Loucy (cell line): ENCODE measurements around the gene ABAT.

Source experiments
- H2AFZ ChIP-seq: fragments of 200-600 bp; sonication (generic); 2 replicates; pipeline ENCODE4 v1.6.0; 2016; ENCODE audit warnings: antibody characterized with exemption, mild to moderate bottlenecking, low read length, moderate library complexity
- H3F3A ChIP-seq: fragments of 200-600 bp; 2 replicates; pipeline ENCODE4 v1.6.0; 2016; ENCODE audit warnings: antibody characterized with exemption, low read depth, mild to moderate bottlenecking
- H3K27me3 ChIP-seq: fragments of 200-600 bp; sonication (generic); 2 replicates; pipeline ENCODE4 v1.6.1; 2014; ENCODE audit warnings: low read length, mild to moderate bottlenecking; ENCODE audit not compliant: insufficient read depth, poor library complexity, severe bottlenecking
- H3K36me3 ChIP-seq: fragments of 200-600 bp; sonication (generic); 2 replicates; pipeline ENCODE4 v1.6.1; 2016; ENCODE audit warnings: low read length; ENCODE audit not compliant: insufficient read depth
- H3K4me1 ChIP-seq: fragments of 200-600 bp; sonication (generic); 2 replicates; pipeline ENCODE4 v1.5.1; 2014; ENCODE audit warnings: low read length, mild to moderate bottlenecking; ENCODE audit not compliant: insufficient read depth, poor library complexity, severe bottlenecking
- H3K4me2 ChIP-seq: fragments of 200-600 bp; sonication (generic); 2 replicates; pipeline ENCODE4 v1.6.0; 2014; ENCODE audit warnings: antibody characterized with exemption, low read length, low read depth, mild to moderate bottlenecking; ENCODE audit not compliant: poor library complexity, severe bottlenecking
- H3K4me3 ChIP-seq: fragments of 200-600 bp; sonication (generic); 2 replicates; pipeline ENCODE4 v1.5.1; 2014; ENCODE audit warnings: low read length, mild to moderate bottlenecking, mixed read lengths; ENCODE audit not compliant: poor library complexity, severe bottlenecking
- H3K79me2 ChIP-seq: fragments of 200-600 bp; sonication (generic); 2 replicates; pipeline ENCODE4 v1.6.1; 2014; ENCODE audit warnings: low read length; ENCODE audit not compliant: insufficient read depth
- H3K9ac ChIP-seq: fragments of 200-600 bp; sonication (generic); 2 replicates; pipeline ENCODE4 v1.6.0; 2014; ENCODE audit warnings: mild to moderate bottlenecking, low read depth, low read length, moderate library complexity; ENCODE audit not compliant: poor library complexity, severe bottlenecking
- H3K9me2 ChIP-seq: fragments of 200-600 bp; sonication (generic); replicated peaks from 2 replicates; pipeline ENCODE4 v1.6.1; 2016; ENCODE audit warnings: low read depth, low read length, mixed read lengths
- H3K9me3 ChIP-seq: fragments of 200-600 bp; sonication (generic); 2 replicates; pipeline ENCODE4 v1.6.1; 2014; ENCODE audit warnings: mild to moderate bottlenecking, antibody characterized with exemption, low read length, low read depth; ENCODE audit not compliant: insufficient read depth
- H4K20me1 ChIP-seq: fragments of 200-600 bp; sonication (generic); 2 replicates; pipeline ENCODE4 v1.6.0; 2014; ENCODE audit warnings: antibody characterized with exemption, low read length, mild to moderate bottlenecking; ENCODE audit not compliant: insufficient read depth, poor library complexity, severe bottlenecking
- EZH2phosphoT487 ChIP-seq: fragments of 200-600 bp; IDR thresholded peaks from 2 replicates; pipeline ENCODE4 v1.6.1; 2018; ENCODE audit warnings: antibody characterized with exemption, mild to moderate bottlenecking, moderate library complexity, borderline replicate concordance
- TF ChIP-seq, protein P1 (sequence below): fragments of 200-600 bp; sonication (generic); conservative IDR thresholded peaks from 2 replicates; pipeline ENCODE4 v1.5.1; 2014; ENCODE audit warnings: mild to moderate bottlenecking, antibody characterized with exemption, low read length

ABAT gene

GRCh38 chr16:8777217-8777616 is 102.8 kb downstream of the ABAT start:
- Histone ChIP-seq H3K9me2 (no peaks in the 10 kb centered on the region), H3K4me3 (no peak overlapping the region), H3K4me2 (no peak overlapping the region), H3K36me3 (no peaks in the 10 kb centered on the region), H3K27me3 (no peaks in the 10 kb centered on the region), H3K9me3 (no peaks in the 10 kb centered on the region), H3K4me1 (no peaks in the 10 kb centered on the region), H4K20me1 (no peaks in the 10 kb centered on the region), H3K9ac (no peak overlapping the region), H2AFZ (no peak overlapping the region), H3F3A (no peaks in the 10 kb centered on the region), H3K79me2 (no peaks in the 10 kb centered on the region)
- no peak for TF ChIP-seq EZH2phosphoT487
- TF ChIP-seq, protein P1, sequence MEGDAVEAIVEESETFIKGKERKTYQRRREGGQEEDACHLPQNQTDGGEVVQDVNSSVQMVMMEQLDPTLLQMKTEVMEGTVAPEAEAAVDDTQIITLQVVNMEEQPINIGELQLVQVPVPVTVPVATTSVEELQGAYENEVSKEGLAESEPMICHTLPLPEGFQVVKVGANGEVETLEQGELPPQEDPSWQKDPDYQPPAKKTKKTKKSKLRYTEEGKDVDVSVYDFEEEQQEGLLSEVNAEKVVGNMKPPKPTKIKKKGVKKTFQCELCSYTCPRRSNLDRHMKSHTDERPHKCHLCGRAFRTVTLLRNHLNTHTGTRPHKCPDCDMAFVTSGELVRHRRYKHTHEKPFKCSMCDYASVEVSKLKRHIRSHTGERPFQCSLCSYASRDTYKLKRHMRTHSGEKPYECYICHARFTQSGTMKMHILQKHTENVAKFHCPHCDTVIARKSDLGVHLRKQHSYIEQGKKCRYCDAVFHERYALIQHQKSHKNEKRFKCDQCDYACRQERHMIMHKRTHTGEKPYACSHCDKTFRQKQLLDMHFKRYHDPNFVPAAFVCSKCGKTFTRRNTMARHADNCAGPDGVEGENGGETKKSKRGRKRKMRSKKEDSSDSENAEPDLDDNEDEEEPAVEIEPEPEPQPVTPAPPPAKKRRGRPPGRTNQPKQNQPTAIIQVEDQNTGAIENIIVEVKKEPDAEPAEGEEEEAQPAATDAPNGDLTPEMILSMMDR: no peak

DNA sequence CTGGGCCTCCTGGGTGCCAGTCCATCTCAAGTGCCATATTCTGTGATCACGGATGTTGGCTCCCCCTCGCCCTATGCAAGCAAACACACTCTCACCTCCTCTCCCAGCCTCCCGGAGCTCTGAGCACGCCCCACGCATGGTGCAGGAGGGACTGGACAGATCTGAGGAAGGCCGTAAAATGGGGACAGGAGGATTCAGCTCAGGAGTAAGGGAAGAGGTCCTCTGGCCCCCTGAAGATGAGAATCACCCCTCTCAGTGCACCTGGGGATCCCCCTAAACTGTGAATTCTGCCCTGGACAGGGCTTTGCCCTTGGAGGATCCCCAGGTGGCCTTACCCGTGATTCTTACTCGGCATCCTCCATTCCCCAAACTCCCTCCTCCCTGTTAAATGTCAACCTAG is 107.4 kb downstream of the ABAT start:
- TF ChIP-seq EZH2phosphoT487: no peak
- TF ChIP-seq, protein P1: no peak
- H3K27me3 ChIP-seq: no peaks in the 10 kb centered on the region
- H3K9me2 ChIP-seq: no peaks in the 10 kb centered on the region
- no peak overlapping the region for H3K9ac ChIP-seq
- no peaks in the 10 kb centered on the region for H3K4me1 ChIP-seq
- H3K36me3 ChIP-seq: no peaks in the 10 kb centered on the region
- no peak overlapping the region for H3K4me2 ChIP-seq
- no peaks in the 10 kb centered on the region for H3F3A ChIP-seq
- H2AFZ ChIP-seq: no peak overlapping the region
- no peaks in the 10 kb centered on the region for H4K20me1 ChIP-seq
- H3K9me3 ChIP-seq: no peaks in the 10 kb centered on the region
- H3K79me2 ChIP-seq: no peaks in the 10 kb centered on the region
- no peak overlapping the region for H3K4me3 ChIP-seq

- TF ChIP-seq EZH2phosphoT487: no peak
- TF ChIP-seq, protein P1: no peak
- Histone ChIP-seq H3K4me2 (no peak overlapping the region), H3K27me3 (no peaks in the 10 kb centered on the region), H4K20me1 (no peaks in the 10 kb centered on the region), H3K9me2 (no peaks in the 10 kb centered on the region), H3K4me1 (no peaks in the 10 kb centered on the region), H3K4me3 (no peak overlapping the region), H3K9ac (no peak overlapping the region), H3K36me3 (no peaks in the 10 kb centered on the region), H3K79me2 (no peaks in the 10 kb centered on the region), H3F3A (no peaks in the 10 kb centered on the region), H2AFZ (no peak overlapping the region), H3K9me3 (no peaks in the 10 kb centered on the region)
Observed at GRCh38 chr16:8782673-8783072, 108.3 kb downstream of the ABAT start.
